C4-2B (cell line): ENCODE results near the gene CYSRT1.

Source experiments
- H3K27ac ChIP-seq: fragments of 450-650 bp; 2 replicates; pipeline ENCODE4 v1.5.1; 2017
- ZFX ChIP-seq: fragments of 450-650 bp; IDR thresholded peaks from 2 replicates; pipeline ENCODE4 v1.6.1; 2017
- TF ChIP-seq, protein P1 (sequence below): fragments of 450-650 bp; conservative IDR thresholded peaks from 2 replicates; pipeline ENCODE4 v1.5.1; 2017; ENCODE audit warnings: mild to moderate bottlenecking

The CYSRT1 gene

GRCh38 chr9:137199411-137200121 lies 25.4 kb upstream of the CYSRT1 start:
- peak overlapping the region; percentile 85 for H3K27ac ChIP-seq
- TF ChIP-seq, protein P1, sequence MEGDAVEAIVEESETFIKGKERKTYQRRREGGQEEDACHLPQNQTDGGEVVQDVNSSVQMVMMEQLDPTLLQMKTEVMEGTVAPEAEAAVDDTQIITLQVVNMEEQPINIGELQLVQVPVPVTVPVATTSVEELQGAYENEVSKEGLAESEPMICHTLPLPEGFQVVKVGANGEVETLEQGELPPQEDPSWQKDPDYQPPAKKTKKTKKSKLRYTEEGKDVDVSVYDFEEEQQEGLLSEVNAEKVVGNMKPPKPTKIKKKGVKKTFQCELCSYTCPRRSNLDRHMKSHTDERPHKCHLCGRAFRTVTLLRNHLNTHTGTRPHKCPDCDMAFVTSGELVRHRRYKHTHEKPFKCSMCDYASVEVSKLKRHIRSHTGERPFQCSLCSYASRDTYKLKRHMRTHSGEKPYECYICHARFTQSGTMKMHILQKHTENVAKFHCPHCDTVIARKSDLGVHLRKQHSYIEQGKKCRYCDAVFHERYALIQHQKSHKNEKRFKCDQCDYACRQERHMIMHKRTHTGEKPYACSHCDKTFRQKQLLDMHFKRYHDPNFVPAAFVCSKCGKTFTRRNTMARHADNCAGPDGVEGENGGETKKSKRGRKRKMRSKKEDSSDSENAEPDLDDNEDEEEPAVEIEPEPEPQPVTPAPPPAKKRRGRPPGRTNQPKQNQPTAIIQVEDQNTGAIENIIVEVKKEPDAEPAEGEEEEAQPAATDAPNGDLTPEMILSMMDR, result no peak
- no peak; the same call in 1 of the 2 replicates for TF ChIP-seq ZFX

DNA sequence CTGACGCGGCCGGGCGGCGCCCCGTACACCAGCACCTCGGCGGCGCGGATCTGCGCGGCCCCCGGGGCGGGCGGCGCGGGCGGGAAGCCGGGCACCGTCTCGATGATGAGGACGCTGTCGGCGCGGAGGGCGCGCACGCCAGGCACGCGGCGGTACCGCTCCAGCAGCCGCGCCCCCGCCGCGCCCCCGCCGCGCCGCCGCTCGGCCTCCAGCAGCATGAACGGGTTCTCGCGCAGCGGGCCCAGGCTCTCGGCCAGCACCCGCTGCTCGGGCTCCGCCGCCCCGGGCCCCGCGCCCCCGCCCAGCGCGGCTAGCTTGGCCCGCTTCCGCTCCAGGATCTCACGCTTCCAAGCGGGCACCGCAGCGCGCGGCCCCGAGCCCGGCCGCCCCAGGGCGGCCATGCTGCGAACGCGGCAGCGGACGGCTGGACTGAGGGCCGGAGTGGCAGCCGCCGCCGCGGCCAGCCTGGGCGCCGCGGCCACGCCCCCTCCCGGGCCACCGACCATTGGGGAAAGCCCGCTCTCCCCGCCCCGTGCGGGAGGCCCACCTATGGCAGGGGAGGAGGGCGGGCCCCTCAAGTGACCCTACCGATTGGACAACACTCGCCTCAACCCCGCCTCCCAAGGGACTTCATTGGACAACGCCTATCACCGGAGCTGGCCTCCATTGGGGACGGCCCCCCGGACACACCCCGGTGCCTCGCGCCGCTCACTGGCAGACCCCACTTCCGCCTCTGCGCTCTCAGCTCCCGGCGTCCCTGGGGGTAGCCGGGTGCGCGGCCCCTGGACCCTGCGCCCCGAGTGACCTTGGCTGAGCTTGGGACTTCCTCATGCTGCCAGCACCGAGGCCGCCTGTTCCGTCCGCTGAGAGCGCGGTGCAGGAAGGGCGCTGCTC lies 24.4 kb upstream of the CYSRT1 start, which contains the start of gene TPRN:
TSS of gene TPRN (minus strand) at position 431 of the 894 bp plus-strand sequence. CDS start at position 401, 30 bp downstream.
- TF ChIP-seq, protein P1, result no peak
- peak; percentile 69; the same call in 1 of the 2 replicates for TF ChIP-seq ZFX
- peak within 1 kb of the TSS; percentile 85 for H3K27ac ChIP-seq

- H3K27ac ChIP-seq, result peak overlapping the region; percentile 85
- no peak for TF ChIP-seq ZFX
- TF ChIP-seq, protein P1, result no peak
Measured at GRCh38 chr9:137201205-137201868, 23.6 kb upstream of the CYSRT1 start.

DNA sequence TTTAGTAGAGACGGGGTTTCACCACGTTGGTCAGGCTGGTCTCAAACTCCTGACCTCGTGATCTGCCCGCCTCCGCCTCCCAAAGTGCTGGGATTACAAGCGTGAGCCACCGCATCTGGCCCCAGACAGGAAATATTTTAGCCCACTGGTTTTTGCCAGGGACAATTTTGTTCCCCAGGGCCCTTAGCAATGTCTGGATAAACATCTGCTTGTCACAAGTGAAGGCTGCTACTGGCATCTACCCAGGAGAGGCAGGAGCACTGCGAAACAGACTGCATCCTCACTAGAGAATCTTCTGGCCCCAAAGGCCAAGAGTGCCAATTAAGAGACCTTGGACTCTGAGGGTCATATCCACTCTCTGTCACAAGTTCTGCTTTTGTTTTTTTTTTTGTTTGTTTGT lies 22.0 kb upstream of the CYSRT1 start:
- TF ChIP-seq, protein P1, result no peak
- no peak for TF ChIP-seq ZFX
- H3K27ac ChIP-seq, result no peak overlapping the region

GRCh38 chr9:137204731-137205125 lies 20.2 kb upstream of the CYSRT1 start:
- TF ChIP-seq, protein P1, result no peak
- no peak for TF ChIP-seq ZFX
- H3K27ac ChIP-seq, result peak overlapping the region; percentile 86

DNA sequence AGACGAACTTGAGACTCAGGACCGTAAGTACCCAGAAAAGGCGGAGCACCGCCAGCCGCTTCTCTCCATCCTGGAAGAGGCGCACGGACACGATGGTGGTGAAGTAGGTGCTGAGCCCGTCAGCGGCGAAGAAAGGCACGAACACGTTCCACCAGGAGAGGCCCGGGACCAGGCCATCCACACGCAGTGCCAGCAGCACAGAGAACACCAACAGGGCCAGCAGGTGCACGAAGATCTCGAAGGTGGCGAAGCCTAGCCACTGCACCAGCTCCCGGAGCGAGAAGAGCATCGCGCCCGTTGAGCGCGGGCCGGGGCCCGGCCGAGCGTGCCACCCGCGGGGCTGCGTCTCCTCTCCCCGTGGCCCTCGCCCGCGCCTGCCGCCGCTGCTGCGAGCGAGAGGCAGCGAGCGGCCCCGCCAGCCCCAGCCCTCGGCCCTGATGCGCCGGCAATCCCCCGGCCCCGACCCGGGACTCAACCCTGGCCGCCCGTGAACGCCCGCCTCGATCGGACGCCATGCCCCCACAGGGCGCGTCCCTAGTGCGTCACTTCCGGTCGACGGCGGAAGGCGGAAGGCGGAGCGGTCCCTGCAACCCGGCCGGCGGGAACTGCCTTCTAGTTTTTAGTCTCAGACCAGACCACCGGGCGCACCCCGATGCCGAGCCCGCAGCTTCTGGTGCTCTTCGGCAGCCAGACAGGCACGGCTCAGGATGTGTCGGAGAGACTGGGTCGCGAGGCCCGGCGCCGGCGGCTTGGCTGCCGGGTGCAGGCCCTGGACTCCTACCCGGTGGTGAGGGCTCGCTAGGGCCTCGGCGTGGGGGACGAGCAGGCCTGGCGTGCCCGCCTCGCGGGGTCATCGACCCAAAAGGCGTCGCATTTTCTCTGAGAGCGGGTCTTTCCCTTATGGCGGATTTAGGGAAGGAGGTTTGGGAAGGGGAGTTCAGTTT lies 19.6 kb upstream of the CYSRT1 start, which contains the start of the genes NDOR1 and TMEM203:
TSS of gene NDOR1 (plus strand) at position 575 of the 944 bp plus-strand sequence. CDS start at position 653, 78 bp downstream.
TSS of gene TMEM203 (minus strand) at position 523 of the 944 bp plus-strand sequence. CDS start at position 289, 234 bp downstream.
- peak; percentile 95; the same call in 1 of the 2 replicates for TF ChIP-seq ZFX
- TF ChIP-seq, protein P1, result no peak
- H3K27ac ChIP-seq, result peak within 1 kb of the TSS; percentile 86
